ENCODE results near the gene CYTH3.
"Not testable (repeated sequence)": the region's sequence is repeated elsewhere in the genome, so short reads cannot be mapped to it uniquely, and the experiment has no call there.

Gene CYTH3

GRCh38 chr7:6235029-6235871 lies 37.2 kb downstream of the CYTH3 start:
- H3K4me3 ChIP-seq = no peak overlapping the region
- peaks cover 97% of the 10 kb centered on the region for H4K20me1 ChIP-seq
- H3K27ac ChIP-seq = no peak overlapping the region
- no peaks in the 10 kb centered on the region for H3K27me3 ChIP-seq
- no peaks in the 10 kb centered on the region for H3K36me3 ChIP-seq
- H3K9ac ChIP-seq = no peak overlapping the region
- H3K9me3 ChIP-seq = no peaks in the 10 kb centered on the region
- peaks cover 21% of the 10 kb centered on the region for H3K4me1 ChIP-seq
- no peak overlapping the region; the same call in 1 of the 2 replicates for H3K4me2 ChIP-seq
- no peak for TF ChIP-seq Cebpa-rat (IDR thresholded peaks at IDR 0.05)

DNA sequence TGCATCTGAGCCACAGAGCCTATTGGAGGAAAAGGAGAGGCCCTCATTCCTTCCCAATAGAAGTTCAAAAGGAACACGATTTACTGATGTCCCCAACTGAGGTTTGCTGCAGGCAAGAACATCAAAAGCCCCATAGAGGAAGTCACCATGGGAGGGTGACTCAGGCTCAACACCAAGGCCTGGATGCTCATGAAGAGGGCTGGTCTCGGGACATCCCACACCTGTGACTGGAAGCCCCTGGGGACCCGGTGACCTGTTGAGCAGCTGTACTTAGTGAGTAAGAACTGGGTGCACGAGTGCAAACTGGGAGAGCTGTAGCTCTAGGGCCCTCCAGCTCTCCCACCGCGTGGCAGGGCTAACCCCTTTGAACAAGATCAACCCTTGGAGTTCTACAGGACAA lies 38.0 kb downstream of the CYTH3 start:
- Histone ChIP-seq H3K9ac (no peak overlapping the region), H3K27ac (no peak overlapping the region), H4K20me1 (peaks cover 100% of the 10 kb centered on the region), H3K27me3 (no peaks in the 10 kb centered on the region), H3K4me2 (peak overlapping the region; percentile 52), H3K36me3 (no peaks in the 10 kb centered on the region), H3K4me1 (peaks cover 27% of the 10 kb centered on the region), H3K9me3 (no peaks in the 10 kb centered on the region), H3K4me3 (no peak overlapping the region)
- no peak for TF ChIP-seq Cebpa-rat (IDR thresholded peaks at IDR 0.05)

DNA sequence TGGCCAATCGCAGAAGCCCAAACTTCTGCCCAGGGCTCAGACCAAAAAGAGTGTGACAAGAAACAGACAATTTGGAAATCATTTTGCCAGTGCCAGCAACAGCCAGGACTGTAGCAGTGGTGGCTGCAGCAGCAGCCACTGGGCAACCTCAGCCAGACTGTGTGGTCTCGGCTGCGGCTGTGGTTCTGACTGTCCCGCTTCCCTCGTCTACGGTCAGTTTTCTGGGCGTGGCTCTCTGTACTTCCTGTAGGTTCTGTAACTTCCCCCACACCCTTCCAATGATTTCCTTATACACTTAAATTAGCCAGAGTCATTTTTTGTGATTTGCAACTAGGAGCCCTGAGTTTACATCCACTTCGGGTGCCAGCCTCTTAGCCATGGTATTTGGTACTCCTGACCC lies 39.9 kb downstream of the CYTH3 start:
- Histone ChIP-seq H3K9ac (no peak overlapping the region), H3K4me2 (0 out of 2 replicates have a peak overlapping the region, but pooled peaks have one; percentile 10), H3K27ac (no peak overlapping the region), H3K36me3 (no peaks in the 10 kb centered on the region), H3K9me3 (no peaks in the 10 kb centered on the region), H3K27me3 (no peaks in the 10 kb centered on the region), H3K4me1 (peaks cover 45% of the 10 kb centered on the region), H3K4me3 (no peak overlapping the region), H4K20me1 (peaks cover 100% of the 10 kb centered on the region)
- TF ChIP-seq Cebpa-rat (IDR thresholded peaks at IDR 0.05) = no peak

GRCh38 chr7:6232116-6232515 lies 40.3 kb downstream of the CYTH3 start:
- H3K4me1 ChIP-seq = peaks cover 49% of the 10 kb centered on the region
- H4K20me1 ChIP-seq = peaks cover 100% of the 10 kb centered on the region
- TF ChIP-seq Cebpa-rat (IDR thresholded peaks at IDR 0.05) = no peak
- no peak overlapping the region for H3K4me3 ChIP-seq
- no peaks in the 10 kb centered on the region for H3K27me3 ChIP-seq
- H3K4me2 ChIP-seq = no peak overlapping the region
- H3K9ac ChIP-seq = no peak overlapping the region
- H3K9me3 ChIP-seq = no peaks in the 10 kb centered on the region
- no peak overlapping the region for H3K27ac ChIP-seq
- no peaks in the 10 kb centered on the region for H3K36me3 ChIP-seq

- H3K9me3 ChIP-seq = no peaks in the 10 kb centered on the region
- TF ChIP-seq Cebpa-rat (IDR thresholded peaks at IDR 0.05) = no peak
- H3K27me3 ChIP-seq = no peaks in the 10 kb centered on the region
- no peak overlapping the region for H3K9ac ChIP-seq
- no peaks in the 10 kb centered on the region for H3K36me3 ChIP-seq
- H3K4me1 ChIP-seq = peaks cover 54% of the 10 kb centered on the region
- no peak overlapping the region for H3K4me3 ChIP-seq
- H3K4me2 ChIP-seq = no peak overlapping the region
- no peak overlapping the region for H3K27ac ChIP-seq
- peaks cover 99% of the 10 kb centered on the region for H4K20me1 ChIP-seq
Measured at GRCh38 chr7:6231184-6231583, 41.2 kb downstream of the CYTH3 start.

- peak overlapping the region; percentile 55 for H3K4me2 ChIP-seq
- H3K27me3 ChIP-seq, H3K9me3 ChIP-seq, H3K27ac ChIP-seq, H3K9ac ChIP-seq, H3K4me3 ChIP-seq, H3K36me3 ChIP-seq: not testable (repeated sequence)
- H3K4me1 ChIP-seq = peaks cover 57% of the 10 kb centered on the region
- H4K20me1 ChIP-seq = peaks cover 83% of the 10 kb centered on the region
Measured at GRCh38 chr7:6229284-6229683, 43.1 kb downstream of the CYTH3 start.

DNA sequence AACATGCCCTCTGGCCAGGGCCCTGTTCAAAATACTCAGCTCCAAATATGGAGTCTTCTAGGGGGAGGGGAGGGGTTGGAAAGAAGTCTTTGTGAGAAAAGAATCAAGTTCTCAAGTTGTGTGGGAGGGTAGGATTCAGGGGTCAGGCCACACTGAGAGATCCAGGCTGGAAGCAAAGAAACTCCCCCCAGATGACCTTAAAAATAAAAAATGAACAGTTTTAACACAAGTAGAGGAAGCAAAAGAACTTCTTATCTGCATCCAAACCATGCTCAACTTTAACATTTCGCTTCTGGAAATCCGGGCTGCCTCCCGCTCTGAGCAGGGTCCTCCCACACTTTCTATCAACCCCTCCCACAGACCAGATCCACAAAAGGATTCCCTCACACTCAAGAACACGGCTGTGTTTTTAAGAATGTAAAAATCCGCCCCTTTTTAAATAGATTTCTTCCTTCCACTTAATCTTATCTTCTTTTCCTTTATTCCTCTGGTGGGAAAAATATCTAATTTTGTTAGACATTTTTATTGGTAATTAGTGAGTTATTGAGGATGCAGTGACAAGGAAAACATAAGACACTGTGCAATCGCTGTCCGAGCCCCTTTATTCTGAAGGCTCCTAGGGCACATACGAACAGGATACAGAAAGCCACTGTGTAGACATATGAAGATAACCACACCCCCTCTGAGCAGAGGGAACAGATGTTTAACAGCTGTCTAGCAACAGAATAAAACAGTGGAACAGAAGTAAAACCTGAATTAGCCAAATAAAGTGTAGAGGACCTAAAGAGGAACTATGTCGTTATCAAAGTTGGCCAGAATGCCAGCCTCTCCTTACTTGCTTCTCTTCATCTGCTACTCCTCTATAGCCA lies 43.8 kb downstream of the CYTH3 start:
- no peak overlapping the region for H3K9ac ChIP-seq
- no peak overlapping the region for H3K4me3 ChIP-seq
- H3K27ac ChIP-seq = no peak overlapping the region
- H3K4me1 ChIP-seq = peaks cover 51% of the 10 kb centered on the region
- no peak for TF ChIP-seq Cebpa-rat (IDR thresholded peaks at IDR 0.05)
- no peaks in the 10 kb centered on the region for H3K36me3 ChIP-seq
- peaks cover 4% of the 10 kb centered on the region; the same call in 1 of the 2 replicates for H3K9me3 ChIP-seq
- no peaks in the 10 kb centered on the region for H3K27me3 ChIP-seq
- peak overlapping the region; percentile 55 for H3K4me2 ChIP-seq
- H4K20me1 ChIP-seq = peaks cover 76% of the 10 kb centered on the region

DNA sequence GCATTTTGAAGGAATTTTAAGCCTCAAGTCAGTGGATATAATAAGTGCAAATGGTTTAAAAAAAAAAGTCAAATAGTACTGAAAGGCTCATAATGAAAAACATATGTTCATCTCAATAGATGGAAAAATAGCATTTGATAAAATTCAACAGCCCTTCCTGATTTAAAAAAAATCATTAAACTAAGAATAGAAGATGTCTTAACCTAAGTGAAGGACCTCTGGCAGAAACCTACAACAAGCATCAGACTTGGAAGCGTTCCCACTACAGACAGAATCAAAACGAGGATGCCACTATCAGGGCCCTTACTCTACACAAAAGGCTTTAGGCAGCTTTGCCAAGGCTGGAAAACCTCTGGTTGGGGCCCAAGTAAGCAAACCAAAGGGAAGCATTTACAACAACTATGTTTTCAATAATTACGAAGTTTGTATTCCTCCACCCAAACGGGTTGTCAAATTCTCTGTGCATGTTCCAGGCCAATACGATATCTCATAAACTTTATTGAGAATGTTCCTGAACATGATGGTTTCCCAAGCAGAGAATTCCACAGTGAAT lies 45.1 kb downstream of the CYTH3 start:
- TF ChIP-seq Cebpa-rat (IDR thresholded peaks at IDR 0.05) = no peak
- H3K9ac ChIP-seq = no peak overlapping the region
- no peaks in the 10 kb centered on the region for H3K27me3 ChIP-seq
- H3K27ac ChIP-seq = no peak overlapping the region
- H4K20me1 ChIP-seq = peaks cover 64% of the 10 kb centered on the region
- peaks cover 44% of the 10 kb centered on the region for H3K4me1 ChIP-seq
- H3K4me3 ChIP-seq = no peak overlapping the region
- 0 out of 2 replicates have a peak, but pooled peaks cover 3% of the 10 kb centered on the region for H3K36me3 ChIP-seq
- peaks cover 13% of the 10 kb centered on the region for H3K9me3 ChIP-seq
- no peak overlapping the region for H3K4me2 ChIP-seq

- H3K9ac ChIP-seq = no peak overlapping the region
Measured at GRCh38 chr7:6226194-6226799, 46.1 kb downstream of the CYTH3 start.

DNA sequence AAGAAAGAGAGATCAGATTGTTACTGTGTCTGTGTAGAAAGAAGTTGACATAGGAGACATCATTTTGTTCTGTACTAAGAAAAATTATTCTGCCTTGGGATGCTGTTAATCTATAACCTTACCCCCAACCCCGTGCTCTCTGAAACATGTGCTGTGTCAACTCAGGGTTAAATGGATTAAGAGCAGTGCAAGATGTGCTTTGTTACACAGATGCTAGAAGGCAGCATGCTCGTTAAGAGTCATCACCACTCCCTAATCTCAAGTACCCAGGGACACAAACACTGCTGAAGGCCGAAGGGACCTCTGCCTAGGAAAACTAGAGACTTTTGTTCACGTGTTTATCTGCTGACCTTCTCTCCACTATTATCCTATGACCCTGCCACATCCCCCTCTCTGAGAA lies 49.0 kb downstream of the CYTH3 start:
- Histone ChIP-seq H4K20me1 (peaks cover 49% of the 10 kb centered on the region; the same call in 1 of the 2 replicates), H3K9me3 (peaks cover 19% of the 10 kb centered on the region), H3K4me1 (peaks cover 44% of the 10 kb centered on the region)
- not testable (repeated sequence) for H3K4me2 ChIP-seq, H3K27me3 ChIP-seq, H3K36me3 ChIP-seq, H3K27ac ChIP-seq, H3K4me3 ChIP-seq, H3K9ac ChIP-seq

More at GRCh38 chr7:6226194-6226799, 46.1 kb downstream of the CYTH3 start:
- Histone ChIP-seq H3K36me3 (0 out of 2 replicates have a peak, but pooled peaks cover 3% of the 10 kb centered on the region), H3K4me2 (no peak overlapping the region), H3K4me3 (no peak overlapping the region), H4K20me1 (peaks cover 61% of the 10 kb centered on the region), H3K4me1 (peaks cover 54% of the 10 kb centered on the region), H3K27ac (no peak overlapping the region), H3K9me3 (peaks cover 13% of the 10 kb centered on the region), H3K27me3 (no peaks in the 10 kb centered on the region)
- no peak for TF ChIP-seq Cebpa-rat (IDR thresholded peaks at IDR 0.05)

DNA sequence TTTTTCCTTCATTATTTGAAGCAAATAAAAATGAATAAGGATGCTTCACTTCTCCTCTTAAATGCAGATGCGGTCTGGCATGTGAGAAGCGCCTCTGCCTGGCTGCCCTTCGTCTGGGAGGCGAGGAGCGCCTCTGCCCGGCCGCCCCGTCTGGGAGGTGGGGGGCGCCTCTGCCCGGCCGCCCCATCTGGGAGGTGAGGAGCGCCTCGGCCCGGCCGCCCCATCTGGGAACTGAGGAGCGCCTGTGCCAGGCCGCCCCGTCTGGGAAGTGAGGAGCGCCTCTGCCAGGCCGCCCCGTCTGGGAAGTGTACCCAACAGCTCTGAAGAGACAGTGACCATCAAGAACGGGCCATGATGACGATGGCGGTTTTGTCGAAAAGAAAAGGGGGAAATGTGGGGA lies 49.4 kb downstream of the CYTH3 start:
- peaks cover 40% of the 10 kb centered on the region for H3K4me1 ChIP-seq
- not testable (repeated sequence) for H3K36me3 ChIP-seq, H3K4me2 ChIP-seq, H3K4me3 ChIP-seq, H3K9ac ChIP-seq, H3K27ac ChIP-seq, H3K27me3 ChIP-seq
- H3K9me3 ChIP-seq = peaks cover 19% of the 10 kb centered on the region
- H4K20me1 ChIP-seq = peaks cover 48% of the 10 kb centered on the region; the same call in 1 of the 2 replicates
